GM23338 (cell line): ENCODE measurements around the gene LIAS.

Experiments used
- CREB1 ChIP-seq: fragments of 250-450 bp; sonication (Bioruptor Pico); IDR thresholded peaks from 2 replicates; pipeline ENCODE4 v1.5.0; 2020; ENCODE audit warnings: low read depth, mild to moderate bottlenecking, moderate library complexity
- EZH2 ChIP-seq: fragments of 200-600 bp; sonication (generic); IDR thresholded peaks from one replicate; pipeline ENCODE4 v1.8.0; 2017; ENCODE audit warnings: antibody characterized with exemption, mild to moderate bottlenecking, low read depth; ENCODE audit not compliant: unreplicated experiment
- EZH2phosphoT487 ChIP-seq: fragments of 200-600 bp; sonication (generic); IDR thresholded peaks from one replicate; pipeline ENCODE4 v1.8.1; 2018; ENCODE audit warnings: antibody characterized with exemption; ENCODE audit not compliant: unreplicated experiment
- JUNB ChIP-seq: IDR thresholded peaks from one replicate; pipeline ENCODE4 v1.6.1; 2016; ENCODE audit warnings: antibody characterized with exemption; ENCODE audit not compliant: unreplicated experiment
- POLR2AphosphoS5 ChIP-seq: IDR thresholded peaks from 2 replicates; pipeline ENCODE4 v1.6.1; 2016; ENCODE audit warnings: antibody characterized with exemption, low read depth
- ZNF462 ChIP-seq: fragments of 250-450 bp; sonication (Bioruptor Pico); IDR thresholded peaks from 2 replicates; pipeline ENCODE4 v1.5.0; 2020; ENCODE audit warnings: mild to moderate bottlenecking, moderate library complexity
- TF ChIP-seq, protein P1 (sequence below), 2 experiments: fragments of 200-600 bp in 1 of 2; sonication (generic) in 1 of 2; conservative IDR thresholded peaks; 2 replicates each; pipeline versions ENCODE4 v1.5.1 to v1.6.1; 2016 to 2017; ENCODE audit warnings: antibody characterized with exemption in 2 of 2, low read depth in 2 of 2, mild to moderate bottlenecking in 2 of 2, moderate library complexity in 1 of 2

GRCh38 chr4:39410415-39410814 is 48.4 kb upstream of the LIAS start:
- TF ChIP-seq, protein P1, sequence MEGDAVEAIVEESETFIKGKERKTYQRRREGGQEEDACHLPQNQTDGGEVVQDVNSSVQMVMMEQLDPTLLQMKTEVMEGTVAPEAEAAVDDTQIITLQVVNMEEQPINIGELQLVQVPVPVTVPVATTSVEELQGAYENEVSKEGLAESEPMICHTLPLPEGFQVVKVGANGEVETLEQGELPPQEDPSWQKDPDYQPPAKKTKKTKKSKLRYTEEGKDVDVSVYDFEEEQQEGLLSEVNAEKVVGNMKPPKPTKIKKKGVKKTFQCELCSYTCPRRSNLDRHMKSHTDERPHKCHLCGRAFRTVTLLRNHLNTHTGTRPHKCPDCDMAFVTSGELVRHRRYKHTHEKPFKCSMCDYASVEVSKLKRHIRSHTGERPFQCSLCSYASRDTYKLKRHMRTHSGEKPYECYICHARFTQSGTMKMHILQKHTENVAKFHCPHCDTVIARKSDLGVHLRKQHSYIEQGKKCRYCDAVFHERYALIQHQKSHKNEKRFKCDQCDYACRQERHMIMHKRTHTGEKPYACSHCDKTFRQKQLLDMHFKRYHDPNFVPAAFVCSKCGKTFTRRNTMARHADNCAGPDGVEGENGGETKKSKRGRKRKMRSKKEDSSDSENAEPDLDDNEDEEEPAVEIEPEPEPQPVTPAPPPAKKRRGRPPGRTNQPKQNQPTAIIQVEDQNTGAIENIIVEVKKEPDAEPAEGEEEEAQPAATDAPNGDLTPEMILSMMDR (conservative IDR thresholded peaks at IDR 0.05; ENCODE audit: low read depth in 2 of 2) = peak in 1 of 2 experiments; percentile 15; a peak in 2 of 4 replicates
- TF ChIP-seq EZH2 = no peak
- TF ChIP-seq JUNB = no peak
- no peak for TF ChIP-seq CREB1 (CRISPR knock-in tag)
- TF ChIP-seq EZH2phosphoT487 = no peak
- no peak for TF ChIP-seq ZNF462
- no peak for TF ChIP-seq POLR2AphosphoS5
